ENCODE data around the gene SLC6A6.

DNA sequence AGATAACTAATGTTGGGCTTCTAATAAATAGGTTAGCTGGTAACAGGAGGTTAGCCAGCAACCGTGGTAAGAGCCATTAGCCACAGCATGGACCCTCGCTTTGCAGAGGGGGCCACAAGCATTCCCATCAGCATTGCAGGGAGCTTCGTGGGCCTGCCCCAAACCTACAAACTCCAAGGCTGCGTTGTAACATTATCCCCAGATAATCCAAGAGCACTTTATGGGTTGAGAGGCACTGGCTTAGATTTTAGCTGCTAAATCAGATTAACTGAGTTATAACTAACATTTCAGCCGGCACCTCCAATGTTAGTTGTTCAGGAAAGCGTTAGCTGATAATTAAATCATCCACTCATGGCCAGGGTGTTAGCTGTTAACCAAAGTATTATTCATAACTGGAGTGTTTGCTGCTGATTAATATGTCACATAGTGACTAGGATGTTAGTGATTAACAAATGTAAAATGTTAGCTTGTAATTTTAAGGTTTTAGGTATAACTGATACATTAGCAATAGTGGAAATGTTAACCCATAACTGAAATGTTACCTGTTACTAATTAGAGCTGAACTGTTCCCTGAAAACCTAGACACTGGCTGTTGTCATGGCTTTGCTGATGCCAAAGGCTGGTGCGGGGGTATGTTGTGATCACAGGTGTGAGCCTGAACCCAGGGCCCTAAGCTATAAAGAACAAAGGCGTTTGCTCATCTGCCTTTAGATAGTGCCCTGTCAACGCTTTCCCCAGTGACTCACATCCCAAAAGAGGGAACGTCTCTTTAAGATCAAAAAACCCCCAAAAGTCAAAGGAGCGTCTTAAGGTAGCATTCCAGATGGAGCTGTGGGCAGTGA, 56.2 kb downstream of the SLC6A6 start:
- TF ChIP-seq POLR2A (IDR thresholded peaks at IDR 0.05; ENCODE audit: low read depth), result no peak
- TF ChIP-seq, protein P1, sequence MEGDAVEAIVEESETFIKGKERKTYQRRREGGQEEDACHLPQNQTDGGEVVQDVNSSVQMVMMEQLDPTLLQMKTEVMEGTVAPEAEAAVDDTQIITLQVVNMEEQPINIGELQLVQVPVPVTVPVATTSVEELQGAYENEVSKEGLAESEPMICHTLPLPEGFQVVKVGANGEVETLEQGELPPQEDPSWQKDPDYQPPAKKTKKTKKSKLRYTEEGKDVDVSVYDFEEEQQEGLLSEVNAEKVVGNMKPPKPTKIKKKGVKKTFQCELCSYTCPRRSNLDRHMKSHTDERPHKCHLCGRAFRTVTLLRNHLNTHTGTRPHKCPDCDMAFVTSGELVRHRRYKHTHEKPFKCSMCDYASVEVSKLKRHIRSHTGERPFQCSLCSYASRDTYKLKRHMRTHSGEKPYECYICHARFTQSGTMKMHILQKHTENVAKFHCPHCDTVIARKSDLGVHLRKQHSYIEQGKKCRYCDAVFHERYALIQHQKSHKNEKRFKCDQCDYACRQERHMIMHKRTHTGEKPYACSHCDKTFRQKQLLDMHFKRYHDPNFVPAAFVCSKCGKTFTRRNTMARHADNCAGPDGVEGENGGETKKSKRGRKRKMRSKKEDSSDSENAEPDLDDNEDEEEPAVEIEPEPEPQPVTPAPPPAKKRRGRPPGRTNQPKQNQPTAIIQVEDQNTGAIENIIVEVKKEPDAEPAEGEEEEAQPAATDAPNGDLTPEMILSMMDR (IDR thresholded peaks at IDR 0.05), result no peak
